OCI-LY1 (cell line): ENCODE results near the gene PDE1C.

Source experiments
- H2AFZ ChIP-seq: fragments of 200-600 bp; sonication (generic), shearing (Covaris generic); 2 replicates; pipeline ENCODE4 v1.6.0; 2014; ENCODE audit warnings: antibody characterized with exemption, mild to moderate bottlenecking, low read length
- H3F3A ChIP-seq: fragments of 200-600 bp; sonication (generic), shearing (Covaris generic); 2 replicates; pipeline ENCODE4 v1.6.0; 2014; ENCODE audit warnings: mild to moderate bottlenecking, antibody characterized with exemption, low read length, moderate library complexity; ENCODE audit not compliant: insufficient read depth
- H3K27ac ChIP-seq: fragments of 200-600 bp; sonication (generic); 2 replicates; pipeline ENCODE4 v1.5.1; 2014; ENCODE audit warnings: low read length, mixed run types, mild to moderate bottlenecking, low read depth; ENCODE audit not compliant: poor library complexity, severe bottlenecking
- H3K27me3 ChIP-seq: fragments of 200-600 bp; sonication (generic); 2 replicates; pipeline ENCODE4 v1.6.0; 2014; ENCODE audit warnings: antibody characterized with exemption, mild to moderate bottlenecking, low read length, moderate library complexity; ENCODE audit not compliant: insufficient read depth
- H3K36me3 ChIP-seq: fragments of 200-600 bp; sonication (generic); 2 replicates; pipeline ENCODE4 v1.6.1; 2014; ENCODE audit warnings: mild to moderate bottlenecking, antibody characterized with exemption, low read length, moderate library complexity, mixed read lengths; ENCODE audit not compliant: insufficient read depth
- H3K4me1 ChIP-seq: fragments of 200-600 bp; sonication (generic); 2 replicates; pipeline ENCODE4 v1.5.1; 2014; ENCODE audit warnings: mild to moderate bottlenecking, low read length, moderate library complexity; ENCODE audit not compliant: insufficient read depth, severe bottlenecking
- H3K4me2 ChIP-seq: fragments of 200-600 bp; sonication (generic), shearing (Covaris generic); 2 replicates; pipeline ENCODE4 v1.6.1; 2014; ENCODE audit warnings: low read length
- H3K4me3 ChIP-seq: fragments of 200-600 bp; sonication (generic); 2 replicates; pipeline ENCODE4 v1.5.1; 2014; ENCODE audit warnings: low read length, low read depth, mild to moderate bottlenecking, mixed read lengths; ENCODE audit not compliant: poor library complexity, severe bottlenecking
- H3K79me2 ChIP-seq: fragments of 200-600 bp; shearing (Covaris generic); 2 replicates; pipeline ENCODE4 v1.6.1; 2016; ENCODE audit warnings: mixed run types, low read length, mixed read lengths; ENCODE audit not compliant: insufficient read depth
- H3K9ac ChIP-seq: fragments of 200-600 bp; sonication (generic), shearing (Covaris generic); 2 replicates; pipeline ENCODE4 v1.6.1; 2014; ENCODE audit warnings: mild to moderate bottlenecking, low read length, mixed read lengths
- H3K9me2 ChIP-seq: fragments of 200-600 bp; sonication (generic), shearing (Covaris generic); 2 replicates; pipeline ENCODE4 v1.6.1; 2014; ENCODE audit warnings: low read depth, mild to moderate bottlenecking, low read length, mixed read lengths
- H3K9me3 ChIP-seq: fragments of 200-600 bp; shearing (Covaris generic); 2 replicates; pipeline ENCODE4 v1.6.1; 2014; ENCODE audit warnings: low read length, mixed read lengths
- H4K20me1 ChIP-seq: fragments of 200-600 bp; sonication (generic), shearing (Covaris generic); 2 replicates; pipeline ENCODE4 v1.6.0; 2016; ENCODE audit warnings: mild to moderate bottlenecking, low read length; ENCODE audit not compliant: insufficient read depth
- CTCF ChIP-seq: fragments of 200-600 bp; sonication (generic), shearing (Covaris generic); IDR thresholded peaks from 2 replicates; pipeline ENCODE4 v1.5.1; 2017; ENCODE audit warnings: mild to moderate bottlenecking, antibody characterized with exemption, low read length, moderate library complexity, mixed read lengths
- EZH2 ChIP-seq: fragments of 200-600 bp; sonication (generic), shearing (Covaris generic); IDR thresholded peaks from 2 replicates; pipeline ENCODE4 v1.8.0; 2017; ENCODE audit warnings: borderline replicate concordance, mixed run types, mild to moderate bottlenecking, antibody characterized with exemption, low read length, moderate library complexity, mixed read lengths

The PDE1C gene

GRCh38 chr7:32047801-32048200 is 22.4 kb downstream of the PDE1C start:
- no peak overlapping the region for H3K4me2 ChIP-seq
- no peaks in the 10 kb centered on the region for H3K27me3 ChIP-seq
- no peaks in the 10 kb centered on the region for H3F3A ChIP-seq
- no peak overlapping the region for H3K9ac ChIP-seq
- no peaks in the 10 kb centered on the region for H3K9me3 ChIP-seq
- no peak overlapping the region for H2AFZ ChIP-seq
- H3K36me3 ChIP-seq, result no peaks in the 10 kb centered on the region
- H3K4me3 ChIP-seq, result no peak overlapping the region
- no peak overlapping the region for H3K27ac ChIP-seq
- H3K79me2 ChIP-seq, result no peaks in the 10 kb centered on the region
- H4K20me1 ChIP-seq, result no peaks in the 10 kb centered on the region
- no peaks in the 10 kb centered on the region for H3K4me1 ChIP-seq
- no peaks in the 10 kb centered on the region for H3K9me2 ChIP-seq
- TF ChIP-seq CTCF, result no peak
- no peak for TF ChIP-seq EZH2

DNA sequence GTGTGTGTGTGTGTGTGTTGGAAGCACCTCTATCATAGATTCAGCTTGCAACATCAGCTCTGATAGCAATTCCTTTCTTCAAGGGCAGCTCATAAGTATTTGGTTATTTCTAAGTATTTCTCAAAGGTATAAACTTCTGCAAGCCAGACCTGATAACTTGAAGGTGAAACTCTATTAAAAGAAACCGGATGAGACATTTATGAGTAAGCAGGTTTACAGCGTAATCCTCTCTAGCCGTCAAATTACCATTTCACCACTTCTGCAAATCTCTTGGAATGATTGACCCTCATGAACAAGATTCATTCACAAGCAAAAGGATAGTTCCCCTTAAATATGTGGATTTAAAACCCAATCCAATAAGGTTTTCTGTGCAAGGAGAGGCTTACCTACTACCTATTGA is 23.1 kb downstream of the PDE1C start:
- Histone ChIP-seq H3K9ac (no peak overlapping the region), H4K20me1 (no peaks in the 10 kb centered on the region), H3K27ac (no peak overlapping the region), H3K36me3 (no peaks in the 10 kb centered on the region), H3K4me2 (no peak overlapping the region), H3K4me3 (no peak overlapping the region), H2AFZ (no peak overlapping the region), H3K9me3 (no peaks in the 10 kb centered on the region), H3K4me1 (no peaks in the 10 kb centered on the region), H3F3A (no peaks in the 10 kb centered on the region), H3K9me2 (no peaks in the 10 kb centered on the region), H3K27me3 (no peaks in the 10 kb centered on the region), H3K79me2 (no peaks in the 10 kb centered on the region)
- TF ChIP-seq CTCF, result no peak
- TF ChIP-seq EZH2, result no peak

GRCh38 chr7:32045228-32045627 is 25.0 kb downstream of the PDE1C start:
- Histone ChIP-seq H3K9me2 (no peaks in the 10 kb centered on the region), H3K27ac (no peak overlapping the region), H3K27me3 (no peaks in the 10 kb centered on the region), H2AFZ (no peak overlapping the region), H3K36me3 (no peaks in the 10 kb centered on the region), H4K20me1 (no peaks in the 10 kb centered on the region), H3K9me3 (no peaks in the 10 kb centered on the region), H3K4me1 (no peaks in the 10 kb centered on the region), H3K4me2 (no peak overlapping the region), H3K4me3 (no peak overlapping the region), H3K79me2 (no peaks in the 10 kb centered on the region), H3K9ac (no peak overlapping the region), H3F3A (no peaks in the 10 kb centered on the region)
- TF ChIP-seq EZH2 (no peak), CTCF (no peak)
